Activated naive CD8-positive, alpha-beta T cell (primary cell): ENCODE measurements around the gene PIR.

Experiments used
- H3K27ac Mint-ChIP-seq: one replicate; pipeline ENCODE4 v1.8.0; 2021; ENCODE audit warnings: mixed read lengths
- H3K27me3 Mint-ChIP-seq: one replicate; pipeline ENCODE4 v1.8.0; 2021; ENCODE audit warnings: mixed read lengths
- H3K36me3 Mint-ChIP-seq: one replicate; pipeline ENCODE4 v1.8.0; 2021; ENCODE audit warnings: mixed read lengths
- H3K4me1 Mint-ChIP-seq: one replicate; pipeline ENCODE4 v1.8.0; 2021; ENCODE audit warnings: low read depth, mixed read lengths
- H3K4me3 Mint-ChIP-seq: one replicate; pipeline ENCODE4 v1.8.0; 2021; ENCODE audit warnings: mild to moderate bottlenecking, mixed read lengths
- H3K9me3 Mint-ChIP-seq: one replicate; pipeline ENCODE4 v1.8.0; 2021; ENCODE audit warnings: low read depth, mixed read lengths

PIR gene

DNA sequence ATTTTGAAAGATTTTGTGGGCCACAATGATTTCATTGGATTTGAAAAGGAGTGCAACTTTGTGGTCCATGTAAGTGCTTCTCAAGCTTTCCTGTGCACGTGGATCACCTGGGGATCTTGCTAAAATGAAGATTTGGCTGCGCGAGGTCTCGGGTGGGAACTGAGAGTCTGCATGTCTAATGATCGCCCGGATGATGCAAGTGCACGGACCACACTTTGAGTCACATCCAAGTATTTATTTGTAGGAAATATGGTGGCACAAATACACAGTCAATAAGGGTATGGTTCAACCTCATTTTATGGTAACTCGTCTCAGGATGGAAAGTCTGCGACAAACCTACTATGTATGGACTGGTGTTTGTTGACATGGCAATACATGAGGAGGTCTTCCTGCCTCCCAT, 8.4 kb upstream of the PIR start:
- H3K27ac Mint-ChIP-seq: no peak overlapping the region
- H3K4me1 Mint-ChIP-seq: peaks cover 2% of the 10 kb centered on the region
- no peaks in the 10 kb centered on the region for H3K9me3 Mint-ChIP-seq
- H3K27me3 Mint-ChIP-seq: peaks cover 7% of the 10 kb centered on the region
- no peak overlapping the region for H3K4me3 Mint-ChIP-seq
- no peaks in the 10 kb centered on the region for H3K36me3 Mint-ChIP-seq

DNA sequence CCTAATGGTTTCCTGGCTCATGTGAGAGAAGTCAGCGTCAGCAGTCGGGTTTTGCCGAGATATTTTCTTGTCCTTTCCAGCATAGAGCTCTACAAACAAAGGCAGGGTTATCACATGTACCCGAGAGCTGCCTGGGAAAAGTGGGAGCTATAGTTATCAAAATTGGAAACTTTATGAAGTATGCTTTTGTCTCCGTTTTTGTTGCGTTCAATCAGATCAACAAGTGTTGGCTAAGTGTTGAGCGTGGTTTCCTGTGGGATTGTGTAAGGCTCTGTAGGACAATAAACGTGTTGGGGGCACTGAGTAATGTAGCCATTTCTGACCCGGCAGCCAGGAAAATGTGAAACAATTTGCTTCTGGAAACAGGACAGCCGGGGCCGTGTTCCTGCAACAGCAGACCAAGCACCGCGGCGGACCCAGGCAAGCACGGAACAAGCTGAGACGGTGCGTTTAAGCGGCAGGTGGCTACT, 7.4 kb upstream of the PIR start, which contains the start of gene BMX:
BMX (plus strand) TSS at position 311 of the 470 bp plus-strand sequence. CDS start 7,547 bp downstream, outside the sequence.
- no peak within 1 kb of the TSS for H3K27ac Mint-ChIP-seq
- H3K36me3 Mint-ChIP-seq: no peaks in the 10 kb centered on the region
- peaks cover 2% of the 10 kb centered on the region for H3K4me1 Mint-ChIP-seq
- no peaks in the 10 kb centered on the region for H3K9me3 Mint-ChIP-seq
- peaks cover 7% of the 10 kb centered on the region for H3K27me3 Mint-ChIP-seq
- no peak within 1 kb of the TSS for H3K4me3 Mint-ChIP-seq

DNA sequence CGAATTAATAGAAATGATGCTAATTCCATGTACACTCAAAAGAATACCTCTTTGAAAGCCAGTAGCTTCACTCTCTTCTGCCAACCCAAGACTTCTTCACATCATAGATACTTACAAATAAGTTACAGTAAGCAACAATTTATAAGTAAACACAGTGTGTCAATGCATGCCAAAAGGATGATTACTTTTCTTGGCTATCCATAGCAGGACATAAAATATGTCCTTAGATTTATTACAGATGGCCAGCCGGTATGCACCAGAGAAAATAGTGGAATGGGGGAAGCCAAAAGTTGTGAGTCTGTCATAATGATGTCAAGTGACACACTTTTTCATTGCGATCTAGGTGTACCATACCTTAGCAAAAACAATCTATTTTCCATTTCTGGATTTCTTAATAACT, 6.8 kb upstream of the PIR start:
- no peaks in the 10 kb centered on the region for H3K36me3 Mint-ChIP-seq
- peaks cover 7% of the 10 kb centered on the region for H3K27me3 Mint-ChIP-seq
- no peak overlapping the region for H3K27ac Mint-ChIP-seq
- H3K4me3 Mint-ChIP-seq: no peak overlapping the region
- H3K4me1 Mint-ChIP-seq: peaks cover 2% of the 10 kb centered on the region
- no peaks in the 10 kb centered on the region for H3K9me3 Mint-ChIP-seq

DNA sequence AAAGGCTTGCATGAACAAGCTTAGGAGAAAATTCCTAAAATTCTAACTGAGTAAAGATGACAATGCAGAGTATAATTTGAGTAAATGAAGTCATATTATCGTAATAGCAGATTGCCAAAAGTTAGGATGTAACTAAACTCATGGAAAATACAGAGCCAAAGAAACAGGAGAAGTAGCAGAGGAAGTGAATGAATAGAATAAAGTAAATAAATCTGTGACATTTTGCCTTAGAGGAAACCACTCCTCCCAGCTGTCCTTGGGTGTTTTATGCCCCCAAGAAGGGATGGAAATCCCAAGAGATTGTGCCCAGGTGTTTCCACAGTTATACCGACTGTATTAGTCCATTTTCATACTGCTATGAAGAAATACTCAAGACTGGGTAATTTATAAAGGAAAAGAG, 5.6 kb upstream of the PIR start:
- peaks cover 3% of the 10 kb centered on the region for H3K4me1 Mint-ChIP-seq
- peaks cover 5% of the 10 kb centered on the region for H3K27me3 Mint-ChIP-seq
- no peaks in the 10 kb centered on the region for H3K36me3 Mint-ChIP-seq
- H3K4me3 Mint-ChIP-seq: no peak overlapping the region
- H3K9me3 Mint-ChIP-seq: no peaks in the 10 kb centered on the region
- H3K27ac Mint-ChIP-seq: no peak overlapping the region

DNA sequence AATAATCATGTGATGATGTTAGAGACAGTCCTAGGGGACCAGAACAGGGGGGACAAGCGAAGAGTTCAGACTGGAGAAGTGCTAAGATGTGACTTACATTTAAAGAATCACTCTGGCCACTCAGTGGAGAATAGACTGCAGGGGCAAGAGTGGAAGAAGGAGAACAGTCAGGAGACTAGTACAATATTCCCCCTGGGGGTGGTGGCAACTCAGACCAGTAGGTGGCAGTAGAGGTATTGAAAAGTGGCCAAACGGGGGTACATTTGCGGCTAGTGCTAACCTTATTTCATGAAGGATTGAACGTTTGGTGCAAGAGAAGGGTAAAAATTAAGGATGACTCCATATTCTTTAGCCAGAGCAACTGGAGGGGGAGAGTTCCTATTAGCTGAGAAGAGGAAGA, 4.7 kb upstream of the PIR start:
- H3K4me3 Mint-ChIP-seq: no peak overlapping the region
- H3K4me1 Mint-ChIP-seq: peaks cover 8% of the 10 kb centered on the region
- no peaks in the 10 kb centered on the region for H3K9me3 Mint-ChIP-seq
- H3K27ac Mint-ChIP-seq: no peak overlapping the region
- H3K36me3 Mint-ChIP-seq: no peaks in the 10 kb centered on the region
- H3K27me3 Mint-ChIP-seq: peaks cover 5% of the 10 kb centered on the region

DNA sequence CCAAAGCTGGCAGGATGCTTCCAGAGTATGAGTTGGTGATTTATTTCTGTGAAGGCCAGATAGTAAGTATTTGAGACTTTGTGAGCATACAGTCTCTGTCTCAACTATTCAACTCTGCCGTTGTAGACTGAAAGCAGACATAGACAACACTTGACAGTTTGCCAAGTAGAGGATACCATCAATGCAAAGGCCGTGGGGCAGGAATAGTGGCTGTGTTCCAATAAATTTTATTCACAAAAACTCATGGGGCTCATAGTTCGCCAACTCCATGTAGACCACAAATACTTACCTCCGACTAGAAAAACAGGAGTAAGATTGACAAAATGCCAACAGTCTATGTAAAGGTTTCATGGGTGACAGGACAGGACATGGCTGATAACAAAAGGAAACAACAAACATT, 3.7 kb upstream of the PIR start:
- Mint-ChIP-seq H3K36me3 (no peaks in the 10 kb centered on the region), H3K27ac (no peak overlapping the region), H3K4me1 (peaks cover 11% of the 10 kb centered on the region), H3K27me3 (peaks cover 5% of the 10 kb centered on the region), H3K9me3 (no peaks in the 10 kb centered on the region), H3K4me3 (no peak overlapping the region)

DNA sequence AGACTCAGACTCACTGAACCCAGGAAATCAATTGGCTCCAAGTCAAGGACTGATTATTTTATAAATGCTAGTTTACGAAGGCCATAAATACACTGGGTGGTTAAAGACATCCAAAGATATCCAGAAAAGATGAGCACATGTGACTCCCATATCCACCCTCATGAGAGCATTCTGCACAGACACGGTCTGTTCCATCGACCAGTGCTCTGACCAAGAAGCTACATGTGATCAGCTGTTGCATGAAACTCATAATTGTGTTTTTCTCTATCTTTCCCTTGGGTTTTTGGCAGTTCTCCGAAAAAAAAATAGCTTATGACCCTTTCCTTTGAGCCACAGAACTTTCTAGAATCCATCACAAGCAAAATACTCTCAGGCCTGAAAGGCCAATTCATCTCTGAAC, 2.7 kb upstream of the PIR start:
- Mint-ChIP-seq H3K9me3 (no peaks in the 10 kb centered on the region), H3K27me3 (peaks cover 5% of the 10 kb centered on the region), H3K27ac (no peak overlapping the region), H3K4me1 (peaks cover 11% of the 10 kb centered on the region), H3K4me3 (no peak overlapping the region), H3K36me3 (no peaks in the 10 kb centered on the region)

DNA sequence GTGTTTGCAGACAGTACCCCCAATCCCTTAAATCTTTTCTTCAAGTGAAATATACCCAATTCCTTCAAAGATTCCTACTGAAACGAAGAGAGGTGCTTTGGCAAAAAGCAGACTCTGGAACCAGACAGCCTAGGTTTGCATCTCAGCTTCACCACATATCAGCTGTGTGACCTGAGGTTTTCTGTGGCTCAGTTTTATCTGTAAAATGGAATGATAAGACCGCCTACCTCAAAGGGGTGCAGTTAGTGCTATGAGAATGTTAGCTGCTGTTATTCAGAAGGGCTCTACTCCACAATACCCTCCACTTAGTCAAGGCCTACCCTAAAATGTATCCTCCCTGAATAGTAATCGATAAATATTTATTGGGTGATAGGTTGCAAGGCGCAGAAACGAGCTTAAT, 664 bp downstream of the PIR start:
- H3K9me3 Mint-ChIP-seq: no peaks in the 10 kb centered on the region
- no peaks in the 10 kb centered on the region for H3K27me3 Mint-ChIP-seq
- H3K36me3 Mint-ChIP-seq: no peaks in the 10 kb centered on the region
- peak overlapping the region; percentile 84 for H3K4me3 Mint-ChIP-seq
- peaks cover 9% of the 10 kb centered on the region for H3K4me1 Mint-ChIP-seq
- H3K27ac Mint-ChIP-seq: no peak overlapping the region

DNA sequence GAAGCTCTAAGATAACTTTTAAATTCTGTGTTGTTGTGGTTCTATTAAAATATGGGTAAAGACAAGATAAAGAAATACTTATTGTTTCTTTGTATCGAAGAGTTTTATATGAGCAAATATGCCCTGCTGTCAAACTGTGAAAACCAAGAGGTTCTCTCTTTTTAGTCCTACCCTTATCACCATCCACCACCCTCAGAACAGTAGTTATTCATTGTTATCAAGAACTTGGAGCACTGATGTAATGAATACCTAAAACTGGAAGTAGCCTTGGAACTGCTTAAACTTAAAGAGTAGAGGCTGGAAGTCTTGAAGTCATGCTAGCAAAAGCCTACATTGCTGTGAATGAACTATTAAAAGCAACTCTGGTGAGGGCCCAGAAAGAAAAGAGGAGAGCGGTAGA, 9.2 kb downstream of the PIR start:
- H3K9me3 Mint-ChIP-seq: no peaks in the 10 kb centered on the region
- no peak overlapping the region for H3K4me3 Mint-ChIP-seq
- peaks cover 2% of the 10 kb centered on the region for H3K27me3 Mint-ChIP-seq
- no peaks in the 10 kb centered on the region for H3K36me3 Mint-ChIP-seq
- no peak overlapping the region for H3K27ac Mint-ChIP-seq
- no peaks in the 10 kb centered on the region for H3K4me1 Mint-ChIP-seq

DNA sequence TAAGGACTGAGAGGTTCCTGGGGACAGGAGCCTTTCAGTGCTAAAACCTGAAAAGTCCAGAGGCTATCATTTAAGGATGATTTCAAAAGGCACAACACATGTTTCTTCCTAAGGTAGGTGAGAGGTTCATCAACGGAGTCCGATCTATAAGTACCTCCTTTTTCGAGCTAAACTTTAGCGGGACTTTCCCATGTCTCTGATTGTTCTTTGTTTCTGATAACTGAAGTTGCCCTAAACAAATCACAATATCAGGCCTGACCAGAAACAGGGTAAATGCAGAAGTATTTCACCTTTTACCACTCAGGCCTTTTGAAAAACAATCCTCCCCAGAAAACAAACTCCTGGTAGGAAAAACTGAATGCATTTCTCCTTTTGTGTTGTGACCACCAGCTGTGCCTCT, 17.6 kb downstream of the PIR start:
- H3K4me3 Mint-ChIP-seq: no peak overlapping the region
- H3K27me3 Mint-ChIP-seq: no peaks in the 10 kb centered on the region

DNA sequence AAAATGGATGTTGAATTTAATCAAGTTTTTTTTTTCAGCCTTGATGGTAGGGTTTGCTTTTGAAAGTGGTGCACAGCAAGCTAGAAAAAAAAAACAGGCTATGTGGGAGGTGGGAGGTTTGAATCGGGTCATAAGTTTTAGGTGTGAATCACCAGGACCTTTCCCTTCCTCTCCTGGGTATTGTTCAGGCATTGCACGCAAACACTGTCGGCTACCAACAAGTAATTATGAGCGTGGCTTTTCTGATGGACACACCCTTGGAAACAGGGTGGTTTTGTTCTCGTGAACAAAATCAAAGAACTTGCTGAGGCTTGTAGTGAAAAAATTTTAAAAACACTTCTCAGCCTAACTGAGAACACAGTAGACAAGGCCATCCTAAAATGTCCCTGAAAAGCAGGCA, 18.1 kb downstream of the PIR start:
- Mint-ChIP-seq H3K9me3 (no peaks in the 10 kb centered on the region), H3K27ac (no peak overlapping the region), H3K4me1 (no peaks in the 10 kb centered on the region), H3K36me3 (no peaks in the 10 kb centered on the region), H3K27me3 (no peaks in the 10 kb centered on the region), H3K4me3 (no peak overlapping the region)

More for the DNA sequence above, 17.6 kb downstream of the PIR start:
- Mint-ChIP-seq H3K4me1 (no peaks in the 10 kb centered on the region), H3K9me3 (no peaks in the 10 kb centered on the region), H3K27ac (no peak overlapping the region), H3K36me3 (no peaks in the 10 kb centered on the region)

DNA sequence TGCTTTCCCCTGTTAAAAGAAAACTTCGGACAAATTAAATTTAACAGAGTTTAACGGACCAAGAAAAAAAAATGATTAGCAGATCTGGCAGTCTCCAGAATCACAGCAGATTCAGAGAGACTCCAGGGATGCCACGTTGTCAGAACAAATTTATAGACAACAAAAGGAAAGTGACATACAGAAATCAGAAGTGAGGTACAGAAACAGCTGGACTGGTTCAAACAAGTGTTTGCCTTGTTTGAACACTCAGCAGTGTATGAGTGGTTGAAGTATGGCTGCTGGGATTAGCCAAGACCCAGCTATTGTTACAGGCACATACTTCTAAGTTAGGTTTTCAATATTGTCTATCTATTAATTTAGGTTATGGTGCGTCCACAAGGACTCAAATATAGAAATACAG, 19.1 kb downstream of the PIR start:
- Mint-ChIP-seq H3K36me3 (no peaks in the 10 kb centered on the region), H3K27ac (no peak overlapping the region), H3K27me3 (no peaks in the 10 kb centered on the region), H3K4me1 (no peaks in the 10 kb centered on the region), H3K4me3 (no peak overlapping the region), H3K9me3 (no peaks in the 10 kb centered on the region)

DNA sequence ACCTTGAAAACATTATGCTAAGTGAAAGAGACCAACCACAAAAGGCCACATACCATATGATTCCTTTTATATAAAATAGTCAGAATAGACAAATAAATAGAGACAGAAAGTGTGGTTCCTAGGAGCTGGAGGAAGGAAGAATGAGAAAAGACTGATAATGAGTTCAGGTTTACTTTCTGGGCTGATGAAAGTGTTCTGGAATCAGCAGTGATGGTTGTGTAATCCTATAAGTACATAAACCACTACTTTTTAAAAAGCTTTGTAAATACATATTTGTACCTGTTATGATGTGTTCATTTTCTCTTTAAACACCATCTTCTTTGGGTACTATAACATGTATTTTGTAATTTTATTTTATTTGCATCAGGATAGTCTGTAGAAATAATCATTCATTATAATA, 20.6 kb downstream of the PIR start:
- H3K36me3 Mint-ChIP-seq: no peaks in the 10 kb centered on the region
- no peak overlapping the region for H3K4me3 Mint-ChIP-seq
- no peak overlapping the region for H3K27ac Mint-ChIP-seq
- H3K4me1 Mint-ChIP-seq: no peaks in the 10 kb centered on the region
- H3K9me3 Mint-ChIP-seq: no peaks in the 10 kb centered on the region
- H3K27me3 Mint-ChIP-seq: no peaks in the 10 kb centered on the region

DNA sequence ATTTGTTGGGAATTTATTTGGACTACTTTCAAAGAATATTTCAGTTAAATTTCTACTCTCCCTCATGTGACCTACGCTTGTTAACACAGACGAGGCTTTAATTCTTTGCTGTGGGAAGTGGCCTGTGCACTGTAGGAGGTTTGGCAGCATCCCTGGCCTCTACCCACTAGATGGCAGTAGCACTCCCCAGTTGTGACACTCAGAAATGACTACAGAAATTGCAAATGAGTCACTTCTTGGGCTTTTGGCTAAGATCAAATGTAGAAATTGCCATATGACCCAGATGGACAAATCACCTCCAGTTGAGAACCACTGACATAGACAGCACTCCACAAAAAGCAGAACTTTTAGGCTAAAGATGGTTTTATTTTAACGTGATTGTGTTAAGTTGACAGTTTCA, 22.1 kb downstream of the PIR start:
- Mint-ChIP-seq H3K4me3 (no peak overlapping the region), H3K9me3 (no peaks in the 10 kb centered on the region), H3K27ac (no peak overlapping the region), H3K4me1 (no peaks in the 10 kb centered on the region), H3K27me3 (no peaks in the 10 kb centered on the region), H3K36me3 (no peaks in the 10 kb centered on the region)

DNA sequence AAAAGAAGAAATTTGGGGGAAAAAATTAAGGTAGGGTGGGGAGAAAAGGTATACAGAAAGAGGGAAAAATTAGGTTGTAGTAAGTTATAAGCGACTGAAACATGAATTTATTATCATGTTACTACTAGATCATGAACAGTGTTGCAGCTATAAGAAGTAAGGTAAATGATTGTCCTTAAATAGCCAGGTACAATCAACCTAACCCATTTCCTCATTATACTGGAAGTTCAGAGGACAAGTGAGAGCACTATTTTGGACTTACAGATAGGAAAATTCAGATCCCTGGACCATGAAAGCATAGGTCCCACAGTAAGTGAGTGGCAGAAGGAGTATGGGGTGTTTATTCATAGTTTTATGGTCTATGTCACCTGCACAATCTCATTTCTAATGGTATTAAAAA, 23.5 kb downstream of the PIR start:
- Mint-ChIP-seq H3K36me3 (no peaks in the 10 kb centered on the region), H3K9me3 (no peaks in the 10 kb centered on the region), H3K27ac (no peak overlapping the region), H3K27me3 (no peaks in the 10 kb centered on the region), H3K4me3 (no peak overlapping the region), H3K4me1 (no peaks in the 10 kb centered on the region)

DNA sequence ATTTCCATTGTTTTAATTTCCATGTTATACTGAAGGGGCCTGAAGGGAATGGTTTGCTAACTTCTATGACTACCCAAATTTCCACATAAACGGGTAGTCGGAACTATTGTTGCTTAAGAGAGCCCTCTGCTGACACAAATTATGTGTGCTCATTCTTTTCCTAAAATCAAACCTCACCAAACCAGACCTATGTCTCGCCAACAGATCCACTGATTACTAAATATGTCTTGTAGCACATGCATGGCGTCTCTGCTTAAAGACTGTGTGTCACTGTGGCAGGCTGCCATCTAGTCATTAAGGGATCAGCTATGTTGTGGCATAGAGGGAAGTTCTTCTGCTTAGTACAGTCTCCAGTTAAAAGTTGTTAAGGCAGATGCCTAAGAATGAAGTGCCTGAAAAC, 25.1 kb downstream of the PIR start:
- H3K36me3 Mint-ChIP-seq: no peaks in the 10 kb centered on the region
- H3K4me1 Mint-ChIP-seq: no peaks in the 10 kb centered on the region
- no peaks in the 10 kb centered on the region for H3K9me3 Mint-ChIP-seq
- H3K27me3 Mint-ChIP-seq: peaks cover 1% of the 10 kb centered on the region
- H3K27ac Mint-ChIP-seq: no peak overlapping the region
- H3K4me3 Mint-ChIP-seq: no peak overlapping the region
